Endothelial cell of umbilical vein (primary cell): ENCODE data around the gene AIDA. TPM values are rescaled to one million over a fixed set of nuclear protein-coding genes. Genes with fewer than 3 reads are reported as not detected.

ENCODE experiments used
- BruUV-seq: library from RNA; stranded (reverse); fragments of 400-500 nt; replicated peaks from 2 replicates; lab custom pipeline; 2021; lab: Mats Ljungman, UMichigan
- CTCF ChIA-PET: fragments of 300-600, 350-600 bp; sonication (Branson Sonifier 250); formaldehyde crosslinking; loops from one replicate; lab custom pipeline; 2021; ENCODE audit warnings: antibody characterized with exemption, inconsistent platforms; lab: Charles Lee
- POLR2A ChIA-PET: fragments of 300-600, 350-600 bp; sonication (Branson Sonifier 250); formaldehyde crosslinking; loops from one replicate; lab custom pipeline; 2021; ENCODE audit warnings: antibody characterized with exemption, inconsistent platforms; lab: Charles Lee
- DNase-seq: peaks from one replicate; pipeline ENCODE4 v3.0.0-alpha.2; 2011; ENCODE audit warnings: low read depth, low spot score
- FAIRE-seq: peaks from 2 replicates; lab custom pipeline; 2011; peaks lifted over from hg19 to GRCh38; lab: Jason Lieb, UNC
- H2AFZ ChIP-seq: 2 replicates; pipeline ENCODE4 v1.6.0; 2012; ENCODE audit warnings: low read depth, low read length, control low read depth, inconsistent platforms
- H3K27ac ChIP-seq: 2 replicates; pipeline ENCODE4 v1.5.1; 2011; ENCODE audit warnings: low read depth, mild to moderate bottlenecking, control low read depth, low read length, moderate library complexity; ENCODE audit not compliant: insufficient read depth
- H3K27me3 ChIP-seq, 2 experiments: 2 replicates each; pipeline versions ENCODE4 v1.6.0 to v1.6.1; 2011; ENCODE audit warnings: low read length in 2 of 2, mixed read lengths in 1 of 2; ENCODE audit not compliant: control insufficient read depth in 2 of 2, insufficient read depth in 2 of 2
- H3K36me3 ChIP-seq, 2 experiments: 2 replicates in 1 of 2; 3 replicates in 1 of 2; pipeline ENCODE4 v1.5.1; 2011; ENCODE audit warnings: low read length in 2 of 2, mild to moderate bottlenecking in 1 of 2, moderate library complexity in 1 of 2; ENCODE audit not compliant: control insufficient read depth in 2 of 2, insufficient read depth in 2 of 2; ENCODE audit errors: extremely low read depth in 1 of 2
- H3K4me1 ChIP-seq: 3 replicates; pipeline ENCODE4 v1.5.1; 2011; ENCODE audit warnings: mild to moderate bottlenecking, low read length; ENCODE audit not compliant: control insufficient read depth, insufficient read depth; ENCODE audit errors: extremely low read depth
- H3K4me2 ChIP-seq: 2 replicates; pipeline ENCODE4 v1.6.1; 2011; ENCODE audit warnings: low read length, control low read depth, mixed read lengths; ENCODE audit not compliant: insufficient read depth
- H3K4me3 ChIP-seq, 3 experiments: fragments of 200-600 bp in 1 of 3; sonication (generic), shearing (Covaris generic) in 1 of 3; replicated peaks in 1 of 3; 2 replicates each; pipeline ENCODE4 v1.5.1; 2011 to 2016; ENCODE audit warnings: control low read depth in 3 of 3, low read length in 3 of 3, mild to moderate bottlenecking in 2 of 3, inconsistent platforms in 1 of 3, low read depth in 1 of 3, moderate library complexity in 1 of 3; ENCODE audit not compliant: insufficient read depth in 1 of 3
- H3K79me2 ChIP-seq: 2 replicates; pipeline ENCODE4 v1.6.0; 2012; ENCODE audit warnings: low read length, inconsistent platforms; ENCODE audit not compliant: control insufficient read depth, insufficient read depth
- H3K9ac ChIP-seq: replicated peaks from 2 replicates; pipeline ENCODE3; 2011; ENCODE audit warnings: low read length, control low read depth; ENCODE audit not compliant: insufficient read depth; ENCODE audit errors: extremely low read depth
- H3K9me1 ChIP-seq: replicated peaks from 3 replicates; pipeline ENCODE4 v1.6.0; 2011; ENCODE audit warnings: mild to moderate bottlenecking, low read length; ENCODE audit not compliant: control insufficient read depth, insufficient read depth; ENCODE audit errors: extremely low read depth
- H3K9me3 ChIP-seq: replicated peaks from 2 replicates; pipeline ENCODE4 v1.5.1; 2012; ENCODE audit warnings: low read length, inconsistent platforms; ENCODE audit not compliant: control insufficient read depth, insufficient read depth
- H4K20me1 ChIP-seq: replicated peaks from 2 replicates; pipeline ENCODE3; 2011; ENCODE audit warnings: mild to moderate bottlenecking, low read length; ENCODE audit not compliant: control insufficient read depth, insufficient read depth; ENCODE audit errors: extremely low read depth
- CTCF ChIP-seq, 2 donors: IDR thresholded peaks; 1 replicate in 1 of 2; 2 replicates in 1 of 2; pipeline ENCODE4 v1.5.1; 2011; ENCODE audit warnings: low read length in 2 of 2, mild to moderate bottlenecking in 2 of 2, moderate library complexity in 2 of 2, control low read depth in 1 of 2, inconsistent platforms in 1 of 2, low read depth in 1 of 2; ENCODE audit not compliant: insufficient read depth in 1 of 2; ENCODE audit errors: extremely low read depth in 1 of 2
- EZH2 ChIP-seq: IDR thresholded peaks from 2 replicates; pipeline ENCODE4 v1.6.1; 2012; ENCODE audit warnings: borderline replicate concordance, low read depth, mild to moderate bottlenecking, moderate library complexity, low read length, inconsistent platforms; ENCODE audit not compliant: severe bottlenecking
- FOS ChIP-seq: IDR thresholded peaks from 2 replicates; pipeline ENCODE4 v1.6.1; 2011; ENCODE audit warnings: mild to moderate bottlenecking, low read length, moderate library complexity, borderline replicate concordance; ENCODE audit not compliant: insufficient read depth
- GATA2 ChIP-seq: IDR thresholded peaks from 2 replicates; pipeline ENCODE4 v1.7.0; 2011; ENCODE audit warnings: low read depth, mild to moderate bottlenecking, moderate library complexity, mixed read lengths, low read length; ENCODE audit not compliant: insufficient read length, insufficient read depth
- JUN ChIP-seq: IDR thresholded peaks from 2 replicates; pipeline ENCODE4 v1.6.1; 2011; ENCODE audit warnings: borderline replicate concordance, low read depth; ENCODE audit not compliant: insufficient read length, insufficient read depth
- MYC ChIP-seq: IDR thresholded peaks from one replicate; pipeline ENCODE4 v1.6.1; 2011; ENCODE audit warnings: mild to moderate bottlenecking, low read depth, low read length
- POLR2A ChIP-seq: IDR thresholded peaks from 2 replicates; pipeline ENCODE4 v1.6.1; 2012; ENCODE audit warnings: low read depth, mild to moderate bottlenecking, control low read depth, low read length
- POLR2AphosphoS5 ChIP-seq: IDR thresholded peaks from 2 replicates; pipeline ENCODE4 v1.6.1; 2012; ENCODE audit warnings: low read depth, mild to moderate bottlenecking, control low read depth, low read length, moderate library complexity; ENCODE audit not compliant: insufficient read depth
- dilution Hi-C: fragments of 300-500 bp; cut with MboI; formaldehyde crosslinking; loops from one replicate; pipeline ENCODE4 v1.15.0; 2019; ENCODE audit warnings: low sequenced_read_pairs; ENCODE audit not compliant: extremely low pct_ligation_motif_present
- intact Hi-C: fragments of 100-400 bp; cut with micrococcal nuclease; formaldehyde crosslinking; loops from one replicate; pipeline ENCODE4 v1.10.0; 2022
- polyA plus RNA-seq, 4 experiments: library from polyadenylated mRNA; depleted of rRNA in 3 of 4; stranded (reverse) in 3 of 4; unstranded in 1 of 4; fragments of >200 nt; gene quantifications; 2 replicates each; pipeline versions ENCODE4 v1.2.1 to v1.2.3, GENCODE V29; 2011 to 2012; ENCODE audit warnings: missing spikeins in 1 of 4
- total RNA-seq: library from RNA; stranded (reverse); gene quantifications from 2 replicates; pipeline ENCODE4 v1.2.3, GENCODE V29; 2021
- TF ChIP-seq, protein P1 (sequence below): IDR thresholded peaks from 2 replicates; pipeline ENCODE4 v1.6.1; 2011; ENCODE audit not compliant: insufficient read depth, insufficient read length

Gene AIDA
- total and polyA plus RNA-seq, 2 donors (not counting 3 experiments of a cell fraction or from before 2014, with no cell fraction given) = 32.8 to 75.4 TPM

DNA sequence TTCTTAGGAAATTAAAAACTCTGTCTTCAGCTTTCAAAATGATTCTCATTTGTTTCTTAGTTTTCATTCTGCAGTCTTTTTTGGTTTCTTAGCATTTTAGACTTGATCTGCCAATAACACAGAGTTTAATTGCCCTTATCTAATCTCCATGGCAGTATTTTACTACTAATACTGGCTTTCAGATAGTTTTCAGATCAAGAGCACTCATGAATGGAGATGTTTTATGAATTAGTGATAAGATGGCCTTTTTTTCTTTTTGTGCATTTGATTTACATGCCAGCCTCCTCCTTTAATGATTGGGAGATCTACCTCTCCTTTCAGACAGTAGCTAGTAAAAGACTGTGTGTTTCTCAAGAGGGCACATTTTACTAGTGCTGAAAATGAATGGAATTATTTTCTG, 88.8 kb downstream of the AIDA start:
- FAIRE-seq (no peak), DNase-seq (no peak)
- H3K4me1 ChIP-seq = peaks cover 7% of the 10 kb centered on the region
- no TSS peak for BruUV-seq
- no peak overlapping the region for H3K4me2 ChIP-seq
- H3K27ac ChIP-seq = no peak overlapping the region
- ChIA-PET CTCF (interaction anchor here (3.0 kb wide), 1 partner anchor 11 kb away, joined by 16 read pairs; no protein-coding TSS in a partner anchor), POLR2A (no interaction called here)
- peaks cover 2 to 4% of the 10 kb centered on the region in 2 experiments for H3K36me3 ChIP-seq
- H3K9ac ChIP-seq = no peak overlapping the region
- H4K20me1 ChIP-seq = no peaks in the 10 kb centered on the region
- peaks cover 4% of the 10 kb centered on the region for H3K79me2 ChIP-seq
- dilution Hi-C loops (no loop called here), intact Hi-C loops (no loop called here)
- TF ChIP-seq FOS = no peak
- TF ChIP-seq GATA2 = no peak
- no peak for TF ChIP-seq JUN
- TF ChIP-seq EZH2 = no peak
- TF ChIP-seq POLR2A = no peak
- no peak for TF ChIP-seq CTCF (IDR thresholded peaks at IDR 0.05; ENCODE audit: extremely low read depth in 1 of 2, insufficient read depth in 1 of 2, low read depth in 1 of 2, low read length in 2 of 2)
- TF ChIP-seq POLR2AphosphoS5 = no peak
- TF ChIP-seq, protein P1, sequence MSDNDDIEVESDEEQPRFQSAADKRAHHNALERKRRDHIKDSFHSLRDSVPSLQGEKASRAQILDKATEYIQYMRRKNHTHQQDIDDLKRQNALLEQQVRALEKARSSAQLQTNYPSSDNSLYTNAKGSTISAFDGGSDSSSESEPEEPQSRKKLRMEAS = no peak
- TF ChIP-seq MYC = no peak
- H3K4me3 ChIP-seq = no peak overlapping the region
- H3K9me3 ChIP-seq = no peaks in the 10 kb centered on the region
- H3K9me1 ChIP-seq = no peaks in the 10 kb centered on the region
- H3K27me3 ChIP-seq = no peaks in the 10 kb centered on the region
- H2AFZ ChIP-seq = no peak overlapping the region
